GM06990 (cell line): ENCODE measurements around the gene CAMK2N1.

ENCODE experiments used
- DNase-seq: peaks from one replicate; pipeline ENCODE4 v3.0.0-alpha.2; 2011; ENCODE audit not compliant: insufficient read length; ENCODE audit errors: extremely low read depth
- H3K27me3 ChIP-seq: replicated peaks from 2 replicates; pipeline ENCODE4 v1.6.0; 2011; ENCODE audit warnings: low read length; ENCODE audit not compliant: control insufficient read depth, insufficient read depth
- H3K36me3 ChIP-seq: 2 replicates; pipeline ENCODE4 v1.5.1; 2011; ENCODE audit warnings: low read length; ENCODE audit not compliant: control insufficient read depth, insufficient read depth
- H3K4me3 ChIP-seq: replicated peaks from 2 replicates; pipeline ENCODE4 v1.5.1; 2011; ENCODE audit warnings: low read depth, mild to moderate bottlenecking, control low read depth, low read length
- TF ChIP-seq, protein P1 (sequence below): IDR thresholded peaks from 2 replicates; pipeline ENCODE4 v1.5.1; 2011; ENCODE audit warnings: low read length, control low read depth, mild to moderate bottlenecking, inconsistent platforms; ENCODE audit not compliant: insufficient read depth, poor library complexity, severe bottlenecking

Gene CAMK2N1

DNA sequence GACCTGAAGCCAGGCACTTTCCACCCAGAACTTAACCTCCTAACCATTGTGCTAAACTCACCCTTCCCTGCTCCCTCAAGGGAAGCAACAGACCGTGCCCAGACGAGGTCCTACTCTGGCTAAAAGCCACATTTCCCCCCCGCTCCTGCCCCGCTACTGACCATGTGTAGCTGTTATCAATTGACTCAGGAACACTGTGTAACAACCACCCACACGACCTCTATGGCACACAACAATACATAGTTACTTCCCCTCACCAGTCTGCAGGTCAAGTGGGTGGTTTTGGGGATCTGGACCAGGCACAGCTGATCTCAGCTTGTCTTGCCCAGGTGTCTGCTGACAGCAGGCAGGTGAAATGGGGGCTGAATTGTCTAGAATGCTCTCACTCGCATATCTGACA, 40.1 kb downstream of the CAMK2N1 start:
- no peak for DNase-seq
- no peaks in the 10 kb centered on the region for H3K36me3 ChIP-seq
- no peaks in the 10 kb centered on the region for H3K27me3 ChIP-seq
- no peak overlapping the region for H3K4me3 ChIP-seq
- TF ChIP-seq, protein P1, sequence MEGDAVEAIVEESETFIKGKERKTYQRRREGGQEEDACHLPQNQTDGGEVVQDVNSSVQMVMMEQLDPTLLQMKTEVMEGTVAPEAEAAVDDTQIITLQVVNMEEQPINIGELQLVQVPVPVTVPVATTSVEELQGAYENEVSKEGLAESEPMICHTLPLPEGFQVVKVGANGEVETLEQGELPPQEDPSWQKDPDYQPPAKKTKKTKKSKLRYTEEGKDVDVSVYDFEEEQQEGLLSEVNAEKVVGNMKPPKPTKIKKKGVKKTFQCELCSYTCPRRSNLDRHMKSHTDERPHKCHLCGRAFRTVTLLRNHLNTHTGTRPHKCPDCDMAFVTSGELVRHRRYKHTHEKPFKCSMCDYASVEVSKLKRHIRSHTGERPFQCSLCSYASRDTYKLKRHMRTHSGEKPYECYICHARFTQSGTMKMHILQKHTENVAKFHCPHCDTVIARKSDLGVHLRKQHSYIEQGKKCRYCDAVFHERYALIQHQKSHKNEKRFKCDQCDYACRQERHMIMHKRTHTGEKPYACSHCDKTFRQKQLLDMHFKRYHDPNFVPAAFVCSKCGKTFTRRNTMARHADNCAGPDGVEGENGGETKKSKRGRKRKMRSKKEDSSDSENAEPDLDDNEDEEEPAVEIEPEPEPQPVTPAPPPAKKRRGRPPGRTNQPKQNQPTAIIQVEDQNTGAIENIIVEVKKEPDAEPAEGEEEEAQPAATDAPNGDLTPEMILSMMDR = no peak

DNA sequence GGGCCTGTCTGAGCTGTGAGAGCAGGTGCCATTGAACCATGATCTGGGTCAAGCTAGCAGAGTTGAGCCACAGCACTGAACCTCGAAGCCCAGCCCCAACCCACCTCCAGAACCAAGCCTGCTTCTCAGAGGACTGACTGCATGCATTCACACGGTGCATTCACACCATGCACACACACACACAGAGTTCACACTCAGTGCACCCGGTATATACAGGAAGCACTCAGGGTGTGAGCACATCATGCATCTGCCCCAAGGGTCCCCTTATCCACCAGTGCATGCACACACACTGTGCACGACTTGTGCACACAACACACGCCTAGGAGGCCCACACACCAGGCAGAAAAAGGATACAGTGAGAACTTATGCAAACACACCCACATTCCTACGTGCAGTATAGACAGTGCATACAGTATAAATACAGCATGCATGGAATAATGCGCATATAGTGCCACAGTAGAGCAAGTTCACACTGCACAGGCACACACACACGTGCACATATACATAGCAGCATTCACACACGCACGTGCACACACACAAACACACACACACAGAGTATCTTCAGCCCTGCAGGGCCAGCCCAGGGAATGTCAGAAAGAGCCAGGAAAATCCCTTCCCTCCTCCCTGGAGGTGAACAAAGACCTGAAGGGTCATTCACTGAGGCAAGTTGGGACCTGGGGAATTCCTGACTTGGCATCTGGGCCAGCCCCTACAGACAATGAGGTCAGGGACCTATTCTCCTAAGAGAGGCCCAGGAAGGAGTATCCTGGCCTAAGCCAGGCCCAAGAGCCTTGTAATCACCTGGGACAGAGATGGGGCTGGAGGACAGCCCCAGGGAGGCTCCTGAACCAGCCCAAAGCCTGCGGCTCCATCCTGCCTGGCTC, 42.1 kb downstream of the CAMK2N1 start:
- Histone ChIP-seq H3K27me3 (no peaks in the 10 kb centered on the region), H3K36me3 (no peaks in the 10 kb centered on the region), H3K4me3 (no peak overlapping the region)
- DNase-seq = no peak
- TF ChIP-seq, protein P1 = no peak

DNA sequence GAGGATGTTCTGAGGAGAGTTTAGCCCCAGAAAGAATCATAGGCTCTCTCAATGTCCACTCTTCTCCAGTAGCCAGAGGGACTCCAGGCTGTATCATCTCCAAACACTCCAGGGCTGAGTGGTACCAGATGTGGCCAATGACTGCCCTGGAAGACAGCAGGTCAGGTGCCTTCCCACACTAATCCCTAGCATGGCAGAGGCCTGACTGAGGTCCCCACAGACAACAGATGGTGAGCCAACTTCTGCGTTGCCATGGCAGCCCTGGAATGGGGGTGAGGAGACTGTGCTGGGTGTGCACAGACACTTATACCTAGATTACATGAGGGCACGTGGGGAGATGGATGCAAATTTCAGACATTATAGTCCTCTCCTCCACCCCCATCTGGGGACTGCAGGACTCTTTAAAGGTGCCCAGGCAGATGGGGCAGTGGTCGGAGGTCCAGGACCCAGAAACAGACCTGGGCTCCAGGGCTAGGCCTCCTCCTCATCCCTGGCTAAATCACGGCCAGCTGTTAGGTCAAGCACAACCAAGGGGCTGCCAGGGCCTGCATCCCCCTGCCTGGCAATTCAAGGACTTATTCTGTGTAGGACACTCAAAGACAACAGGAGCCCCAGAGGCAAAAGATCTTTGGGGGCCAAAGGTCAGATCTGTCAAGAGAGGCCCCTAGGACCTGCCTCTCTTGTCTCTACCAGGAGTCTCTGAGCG, 42.9 kb downstream of the CAMK2N1 start:
- DNase-seq = no peak
- TF ChIP-seq, protein P1 = no peak
- H3K27me3 ChIP-seq = no peaks in the 10 kb centered on the region
- H3K4me3 ChIP-seq = no peak overlapping the region
- no peaks in the 10 kb centered on the region for H3K36me3 ChIP-seq

DNA sequence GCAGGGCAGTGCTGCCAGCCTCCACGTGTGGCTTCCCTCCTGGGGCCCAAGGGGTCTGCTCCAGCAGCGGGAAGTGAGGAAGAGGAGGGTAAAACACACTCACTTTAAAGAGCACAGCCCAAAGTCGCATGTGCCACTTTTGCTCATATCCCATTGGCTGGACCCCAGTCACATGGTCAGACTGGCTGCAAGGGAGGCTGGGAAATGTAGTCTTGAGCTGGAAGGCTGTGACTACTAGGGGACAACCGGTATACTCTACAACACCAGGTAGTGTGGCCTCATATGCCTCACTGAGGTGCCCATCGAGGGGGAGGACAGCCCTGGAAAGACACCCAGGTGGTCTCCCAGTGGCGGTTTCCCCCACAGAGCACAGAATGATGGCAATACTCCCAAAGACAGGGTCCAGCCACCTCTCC, 45.2 kb downstream of the CAMK2N1 start:
- TF ChIP-seq, protein P1 = no peak
- H3K36me3 ChIP-seq = no peaks in the 10 kb centered on the region
- no peak for DNase-seq
- H3K27me3 ChIP-seq = no peaks in the 10 kb centered on the region
- no peak overlapping the region for H3K4me3 ChIP-seq

DNA sequence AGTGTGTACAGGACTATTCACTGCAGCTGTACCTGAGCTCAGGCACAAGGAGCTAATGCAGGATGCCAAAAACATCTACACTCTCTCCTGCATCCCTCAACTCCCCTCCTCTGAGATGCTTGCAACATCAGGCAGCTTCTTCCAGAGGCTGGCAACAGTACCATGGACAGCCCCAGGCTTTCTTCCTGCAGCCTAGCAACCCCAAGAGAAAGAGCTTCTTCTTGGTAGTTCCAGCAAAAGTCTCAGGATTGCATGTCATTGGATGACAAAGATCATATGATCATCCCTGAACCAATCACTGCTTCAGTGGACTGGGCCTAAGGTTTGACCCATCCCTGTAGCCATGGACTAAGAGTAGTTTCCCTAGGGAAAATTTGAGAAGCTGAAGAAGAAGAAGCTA, 46.7 kb downstream of the CAMK2N1 start:
- Histone ChIP-seq H3K27me3 (no peaks in the 10 kb centered on the region), H3K4me3 (no peak overlapping the region), H3K36me3 (no peaks in the 10 kb centered on the region)
- no peak for DNase-seq
- TF ChIP-seq, protein P1 = no peak
